Urinary bladder (tissue), 4 donors: Measurements from ENCODE around the gene CRTC1. TPM values are rescaled to one million over a fixed set of nuclear protein-coding genes. Genes with fewer than 3 reads are reported as not detected.

ENCODE experiments used
- DNase-seq: peaks from one replicate; pipeline ENCODE4 v3.0.0-alpha.2; 2015; ENCODE audit errors: extremely low spot score
- H3K27ac ChIP-seq: one replicate; pipeline ENCODE4 v1.5.1; 2013; ENCODE audit warnings: low read depth, mild to moderate bottlenecking, moderate library complexity
- H3K36me3 ChIP-seq: one replicate; pipeline ENCODE4 v1.6.1; 2013; ENCODE audit warnings: mild to moderate bottlenecking, moderate library complexity; ENCODE audit not compliant: insufficient read depth
- H3K4me1 ChIP-seq: one replicate; pipeline ENCODE4 v1.6.1; 2013; ENCODE audit warnings: mild to moderate bottlenecking, moderate library complexity; ENCODE audit not compliant: insufficient read depth
- H3K4me3 ChIP-seq: one replicate; pipeline ENCODE4 v1.5.1; 2013; ENCODE audit warnings: low read depth, low read length
- WGBS: extraction: QIAGEN DNeasy Blood & Tissue Kit; methylation state at CpG from one replicate; pipeline ENCODE4 v1.1.7; 2013; 5-methylcytosine and 5-hydroxymethylcytosine counted together
- polyA plus RNA-seq: library from polyadenylated mRNA; stranded (reverse); fragments of 200-250 nt; gene quantifications from one replicate; pipeline ENCODE4 v1.2.3, GENCODE V29; 2013
- total RNA-seq: library from RNA; depleted of rRNA; stranded (reverse); fragments of >200 nt; gene quantifications from one replicate; pipeline ENCODE4 v1.2.3, GENCODE V29; 2014
- donor health status: healthy with polysubstance abuse.
- donor health status: healthy.

Gene CRTC1
- total and polyA plus RNA-seq, 2 donors: 4.8 to 13.6 TPM

GRCh38 chr19:18710186-18710585 is 26.7 kb downstream of the CRTC1 start:
- 84% methylated on average over 11 of the region's 11 CpGs for WGBS
- Histone ChIP-seq H3K4me3 (no peak overlapping the region), H3K4me1 (no peaks in the 10 kb centered on the region)

GRCh38 chr19:18710996-18711751 is 27.7 kb downstream of the CRTC1 start:
- Histone ChIP-seq H3K4me1 (no peaks in the 10 kb centered on the region), H3K4me3 (no peak overlapping the region), H3K27ac (no peak overlapping the region), H3K36me3 (no peaks in the 10 kb centered on the region)
- DNase-seq: no peak
- 31% methylated on average over 28 of the region's 28 CpGs for WGBS

More at GRCh38 chr19:18710186-18710585, 26.7 kb downstream of the CRTC1 start:
- Histone ChIP-seq H3K36me3 (no peaks in the 10 kb centered on the region), H3K27ac (no peak overlapping the region)
- DNase-seq: no peak

GRCh38 chr19:18711893-18712292 is 28.4 kb downstream of the CRTC1 start:
- no peaks in the 10 kb centered on the region for H3K4me1 ChIP-seq
- no peak overlapping the region for H3K27ac ChIP-seq
- no peaks in the 10 kb centered on the region for H3K36me3 ChIP-seq
- no peak overlapping the region for H3K4me3 ChIP-seq
- 82% methylated on average over 3 of the region's 3 CpGs for WGBS
- DNase-seq: no peak

- 53% methylated on average over 5 of the region's 5 CpGs for WGBS
- Histone ChIP-seq H3K4me1 (no peaks in the 10 kb centered on the region), H3K36me3 (no peaks in the 10 kb centered on the region), H3K27ac (no peak overlapping the region), H3K4me3 (no peak overlapping the region)
- DNase-seq: no peak
These were observed 29.5 kb downstream of the CRTC1 start for GRCh38 chr19:18712981-18713380.

- H3K36me3 ChIP-seq: no peaks in the 10 kb centered on the region
- WGBS: 78% methylated on average over 18 of the region's 18 CpGs
- no peak overlapping the region for H3K27ac ChIP-seq
- H3K4me3 ChIP-seq: no peak overlapping the region
- no peak for DNase-seq
- no peaks in the 10 kb centered on the region for H3K4me1 ChIP-seq
These were observed 30.2 kb downstream of the CRTC1 start for GRCh38 chr19:18713550-18714117.

- WGBS: 89% methylated on average over 5 of the region's 5 CpGs
- Histone ChIP-seq H3K36me3 (no peaks in the 10 kb centered on the region), H3K27ac (no peak overlapping the region), H3K4me3 (no peak overlapping the region), H3K4me1 (no peaks in the 10 kb centered on the region)
- DNase-seq: no peak
These were observed 31.9 kb downstream of the CRTC1 start for GRCh38 chr19:18715416-18715815.

GRCh38 chr19:18716857-18717256 is 33.4 kb downstream of the CRTC1 start:
- no peak overlapping the region for H3K27ac ChIP-seq
- 93% methylated on average over 6 of the region's 6 CpGs for WGBS
- no peak overlapping the region for H3K4me3 ChIP-seq
- no peak for DNase-seq
- no peaks in the 10 kb centered on the region for H3K36me3 ChIP-seq
- no peaks in the 10 kb centered on the region for H3K4me1 ChIP-seq

GRCh38 chr19:18717601-18718000 is 34.1 kb downstream of the CRTC1 start:
- H3K4me3 ChIP-seq: no peak overlapping the region

GRCh38 chr19:18718015-18718526 is 34.6 kb downstream of the CRTC1 start:
- H3K36me3 ChIP-seq: no peaks in the 10 kb centered on the region
- H3K4me3 ChIP-seq: no peak overlapping the region
- no peak for DNase-seq
- WGBS: 82% methylated on average over 5 of the region's 5 CpGs
- no peak overlapping the region for H3K27ac ChIP-seq
- H3K4me1 ChIP-seq: no peaks in the 10 kb centered on the region

More at GRCh38 chr19:18717601-18718000, 34.1 kb downstream of the CRTC1 start:
- Histone ChIP-seq H3K36me3 (no peaks in the 10 kb centered on the region), H3K27ac (no peak overlapping the region), H3K4me1 (no peaks in the 10 kb centered on the region)
- no peak for DNase-seq
- 76% methylated on average over 10 of the region's 10 CpGs for WGBS

- no peaks in the 10 kb centered on the region for H3K4me1 ChIP-seq
- no peak overlapping the region for H3K27ac ChIP-seq
- WGBS: 88% methylated on average over 16 of the region's 16 CpGs
- no peaks in the 10 kb centered on the region for H3K36me3 ChIP-seq
- H3K4me3 ChIP-seq: no peak overlapping the region
- no peak for DNase-seq
These were observed 35.5 kb downstream of the CRTC1 start for GRCh38 chr19:18718846-18719458.

GRCh38 chr19:18719541-18719940 is 36.1 kb downstream of the CRTC1 start:
- Histone ChIP-seq H3K4me3 (no peak overlapping the region), H3K36me3 (no peaks in the 10 kb centered on the region), H3K4me1 (no peaks in the 10 kb centered on the region), H3K27ac (no peak overlapping the region)
- 78% methylated on average over 25 of the region's 25 CpGs for WGBS
- no peak for DNase-seq

- no peak overlapping the region for H3K4me3 ChIP-seq
- no peaks in the 10 kb centered on the region for H3K4me1 ChIP-seq
- 92% methylated on average over 21 of the region's 21 CpGs for WGBS
- H3K36me3 ChIP-seq: no peaks in the 10 kb centered on the region
- no peak for DNase-seq
- H3K27ac ChIP-seq: no peak overlapping the region
These were observed 40.4 kb downstream of the CRTC1 start for GRCh38 chr19:18723871-18724377.

GRCh38 chr19:18725841-18726770 is 42.6 kb downstream of the CRTC1 start:
- DNase-seq: no peak
- Histone ChIP-seq H3K4me1 (no peaks in the 10 kb centered on the region), H3K27ac (no peak overlapping the region), H3K36me3 (no peaks in the 10 kb centered on the region), H3K4me3 (no peak overlapping the region)
- WGBS: 58% methylated on average over 30 of the region's 30 CpGs
